ENCODE results near the gene FPGT.

- TF ChIP-seq CTCF (conservative IDR thresholded peaks at IDR 0.05; ENCODE audit: low read length) (no peak), EZH2phosphoT487 (IDR thresholded peaks at IDR 0.05; ENCODE audit: borderline replicate concordance) (no peak)
Measured at GRCh38 chr1:74197657-74198552, at the start of gene FPGT, which contains the start of gene LRRIQ3.

All from Loucy (cell line).